Inferior parietal cortex (tissue), 1 donor: Measurements from ENCODE around the gene HOXA7.

Experiments used
- DNase-seq: peaks from one replicate; pipeline ENCODE4 v3.0.0-alpha.2; 2016; ENCODE audit errors: extremely low spot score

The HOXA7 gene

DNA sequence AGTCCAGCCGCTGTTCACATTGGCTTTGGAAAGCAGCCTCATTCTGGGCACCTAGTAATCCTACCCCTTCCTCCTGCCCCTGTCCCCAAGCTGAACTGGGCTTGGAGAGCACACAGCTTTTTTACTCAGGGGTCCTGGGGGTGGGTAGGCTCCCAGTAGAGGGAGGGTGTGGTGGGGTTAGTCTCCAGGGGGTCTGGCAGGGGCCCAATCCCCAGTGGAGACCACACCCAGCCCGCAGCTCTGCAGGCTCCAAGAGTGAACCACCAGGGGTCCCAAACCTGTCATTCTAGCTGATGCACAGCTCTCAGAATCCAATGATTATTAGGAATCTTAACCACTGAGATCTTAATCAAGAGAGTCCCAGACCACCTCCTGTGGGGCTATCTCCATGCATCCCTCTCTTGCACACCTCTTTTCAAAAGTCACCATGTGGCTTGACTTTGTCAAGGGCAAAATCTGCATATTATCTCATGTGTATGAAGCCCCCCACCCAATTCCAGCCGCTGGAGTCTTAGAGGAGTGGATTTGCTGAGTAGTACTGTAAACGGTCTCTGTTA lies 25.9 kb upstream of the HOXA7 start:
- DNase-seq = no peak

DNA sequence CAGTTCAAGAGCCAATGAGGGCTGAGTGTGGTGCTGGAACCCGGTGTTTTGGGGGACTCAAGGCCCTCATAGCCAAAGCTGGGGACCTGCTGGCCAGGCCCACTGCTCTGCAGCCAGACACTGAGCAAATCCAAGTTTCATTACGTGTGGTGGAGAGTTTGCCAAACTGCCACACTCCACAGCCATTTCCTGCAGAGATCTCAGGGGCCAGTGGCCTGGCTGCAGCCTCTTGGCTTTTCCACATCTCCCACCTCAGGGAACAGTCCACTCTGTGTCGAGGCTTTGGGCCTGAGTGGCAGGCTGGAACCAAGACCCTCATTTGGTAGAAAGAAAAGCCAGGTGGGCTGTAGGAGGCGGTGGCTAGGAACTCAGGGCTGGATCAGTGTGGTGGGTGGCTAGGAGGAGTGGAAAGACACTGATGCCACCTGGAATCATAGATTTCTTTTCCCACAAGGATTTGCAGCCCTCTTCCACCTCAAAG lies 25.4 kb upstream of the HOXA7 start:
- DNase-seq = no peak

DNA sequence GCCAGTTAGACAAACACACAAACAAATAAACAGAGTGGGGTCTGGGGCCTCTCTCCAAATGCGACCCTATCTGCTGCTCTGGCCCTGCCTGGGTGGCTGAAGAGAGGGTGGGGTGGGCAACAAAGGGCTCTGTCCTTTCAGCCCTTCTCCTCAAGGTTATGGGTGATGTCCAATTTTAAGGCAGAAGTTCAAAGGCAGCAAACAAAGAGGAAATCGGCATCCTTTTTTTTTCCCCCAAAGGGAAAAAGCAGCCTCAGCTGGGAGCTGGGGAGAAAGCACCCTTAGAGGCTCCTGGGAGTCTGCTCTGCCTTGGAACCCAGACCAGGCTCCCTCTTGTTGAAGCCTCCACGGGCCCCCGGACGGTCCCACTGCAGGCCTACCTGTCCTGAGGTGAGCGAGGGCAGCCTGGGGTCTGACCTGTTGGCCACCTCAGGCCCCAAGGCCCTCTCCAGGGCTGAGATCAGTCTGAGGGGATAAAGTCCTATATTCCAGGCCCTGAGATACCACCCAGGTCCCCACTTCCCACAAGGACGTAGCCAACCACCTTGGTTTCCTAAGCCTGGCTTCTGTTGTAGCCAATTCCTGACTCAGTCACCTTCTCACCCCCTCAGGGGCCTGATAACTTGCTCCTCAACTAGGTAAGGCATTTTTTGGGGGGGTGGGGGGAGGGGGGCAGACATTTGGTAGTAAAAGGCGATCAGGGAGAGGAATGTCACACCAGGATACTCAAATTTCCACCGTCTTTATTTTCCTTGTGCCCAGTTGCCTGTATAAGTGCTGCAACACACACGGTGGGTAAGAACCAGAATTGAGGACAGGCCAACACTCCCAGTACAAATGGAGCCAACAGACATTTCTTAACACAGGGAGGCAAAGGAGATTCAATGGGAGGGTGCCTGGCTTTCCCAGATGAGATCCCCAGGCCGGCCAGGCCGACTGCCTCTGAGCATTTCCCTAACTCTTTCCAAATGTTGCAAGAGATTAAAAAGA lies 24.3 kb upstream of the HOXA7 start:
- DNase-seq = no peak

DNA sequence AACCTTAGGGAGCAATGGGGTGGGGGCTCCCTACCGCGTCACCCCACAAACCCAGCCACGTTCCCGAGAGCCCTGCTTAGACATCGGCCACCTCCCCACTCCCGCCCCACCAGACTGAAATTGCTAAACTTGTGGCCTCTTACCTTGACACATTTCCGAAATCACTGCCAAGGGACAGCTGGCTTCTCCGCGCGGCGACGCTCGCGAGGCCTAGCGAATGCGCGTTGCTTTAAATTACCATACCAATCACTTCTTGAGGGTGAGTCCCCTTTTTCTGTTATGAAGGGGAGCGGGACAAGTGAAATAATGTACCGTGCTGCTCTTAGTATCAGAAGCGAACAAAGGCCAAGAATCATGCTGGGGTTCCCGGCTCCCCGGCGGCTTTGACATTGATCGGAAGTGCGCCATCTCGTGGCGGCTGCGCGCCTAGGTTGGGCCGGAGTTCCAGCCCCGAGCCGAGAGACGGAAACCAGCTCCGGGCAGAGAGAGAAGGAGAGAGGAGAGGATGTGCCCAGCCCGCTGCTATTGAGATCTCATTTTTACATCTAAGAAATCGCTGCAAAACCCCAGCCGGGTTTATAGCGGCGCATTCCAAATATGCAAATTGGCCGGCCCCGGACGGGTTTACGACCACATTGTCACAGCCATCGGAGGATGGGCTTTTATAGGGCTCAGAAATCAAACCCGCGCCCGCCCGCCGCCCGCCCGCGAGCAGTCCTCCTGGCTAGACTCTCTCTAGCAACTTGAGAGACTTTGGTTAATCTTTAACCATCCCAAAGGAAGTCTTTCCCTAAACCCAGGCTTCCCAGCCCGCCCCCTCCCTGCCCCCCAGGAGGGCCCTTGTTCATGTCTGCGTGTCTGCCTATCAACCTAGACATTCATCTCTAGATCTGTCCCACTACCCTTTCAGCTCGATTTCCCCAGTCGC lies 23.3 kb upstream of the HOXA7 start:
- peak; percentile 19 for DNase-seq

DNA sequence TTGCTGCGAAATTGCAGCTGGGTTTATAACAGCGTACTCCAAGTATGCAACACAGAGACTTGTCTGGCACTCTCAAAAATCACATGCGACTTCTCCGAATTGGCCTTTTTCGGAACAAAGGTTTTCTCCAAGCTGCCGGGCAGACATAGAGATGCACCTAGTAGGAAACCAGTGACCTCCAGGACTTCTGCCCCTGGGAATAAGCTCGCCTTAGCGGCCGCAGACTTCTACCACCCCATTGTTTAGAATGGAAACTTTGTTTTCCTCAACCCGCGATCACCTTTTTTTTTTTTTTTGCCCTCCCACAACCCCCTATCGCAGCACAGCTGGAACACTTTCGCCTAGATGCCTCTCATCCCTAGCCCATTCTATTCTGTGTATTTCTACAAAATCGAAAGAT lies 22.6 kb upstream of the HOXA7 start:
- DNase-seq = no peak

DNA sequence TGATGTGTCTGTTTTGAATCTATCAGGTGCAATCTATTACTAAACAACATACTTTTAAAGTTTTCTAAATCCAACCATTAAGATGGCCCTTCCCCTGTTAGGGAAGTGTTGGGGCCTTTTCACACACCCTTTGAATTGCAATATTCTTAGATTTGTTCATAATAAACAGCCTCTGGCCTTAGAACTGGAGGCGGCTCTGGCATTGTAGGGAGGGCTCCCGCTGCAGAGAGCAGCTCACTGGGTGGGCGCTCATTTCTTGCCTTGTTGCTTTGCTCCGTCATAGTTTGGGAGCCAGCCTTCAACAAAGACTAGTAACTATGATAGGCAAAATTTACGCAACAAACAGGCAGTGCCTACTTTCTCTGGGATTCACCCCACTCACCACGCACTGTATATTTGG lies 21.9 kb upstream of the HOXA7 start:
- no peak for DNase-seq

DNA sequence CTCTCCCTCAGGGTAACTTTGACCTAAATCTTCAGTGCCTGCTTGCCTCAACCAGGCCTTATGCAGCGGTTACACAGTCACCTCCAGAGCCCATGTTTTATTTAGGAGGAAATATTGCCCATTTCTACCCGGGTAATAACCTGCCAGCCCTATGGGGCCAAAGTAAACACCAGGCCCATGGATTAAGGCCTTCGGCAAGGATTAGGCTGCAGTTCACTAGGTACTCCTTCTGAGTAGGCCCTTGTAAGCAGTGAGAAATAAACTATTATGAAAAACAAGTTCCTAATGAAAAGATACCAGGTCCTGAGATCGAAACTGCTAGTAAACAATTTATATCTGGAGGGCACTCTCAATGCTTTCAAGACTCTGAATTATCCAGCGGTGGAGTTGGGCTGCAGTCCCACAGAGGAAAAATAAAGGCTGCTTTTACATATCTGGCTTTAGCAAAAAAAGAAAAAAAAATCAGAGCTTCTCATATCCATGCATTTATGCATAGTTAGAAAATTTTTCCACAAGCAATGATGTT lies 21.4 kb upstream of the HOXA7 start:
- DNase-seq = no peak

DNA sequence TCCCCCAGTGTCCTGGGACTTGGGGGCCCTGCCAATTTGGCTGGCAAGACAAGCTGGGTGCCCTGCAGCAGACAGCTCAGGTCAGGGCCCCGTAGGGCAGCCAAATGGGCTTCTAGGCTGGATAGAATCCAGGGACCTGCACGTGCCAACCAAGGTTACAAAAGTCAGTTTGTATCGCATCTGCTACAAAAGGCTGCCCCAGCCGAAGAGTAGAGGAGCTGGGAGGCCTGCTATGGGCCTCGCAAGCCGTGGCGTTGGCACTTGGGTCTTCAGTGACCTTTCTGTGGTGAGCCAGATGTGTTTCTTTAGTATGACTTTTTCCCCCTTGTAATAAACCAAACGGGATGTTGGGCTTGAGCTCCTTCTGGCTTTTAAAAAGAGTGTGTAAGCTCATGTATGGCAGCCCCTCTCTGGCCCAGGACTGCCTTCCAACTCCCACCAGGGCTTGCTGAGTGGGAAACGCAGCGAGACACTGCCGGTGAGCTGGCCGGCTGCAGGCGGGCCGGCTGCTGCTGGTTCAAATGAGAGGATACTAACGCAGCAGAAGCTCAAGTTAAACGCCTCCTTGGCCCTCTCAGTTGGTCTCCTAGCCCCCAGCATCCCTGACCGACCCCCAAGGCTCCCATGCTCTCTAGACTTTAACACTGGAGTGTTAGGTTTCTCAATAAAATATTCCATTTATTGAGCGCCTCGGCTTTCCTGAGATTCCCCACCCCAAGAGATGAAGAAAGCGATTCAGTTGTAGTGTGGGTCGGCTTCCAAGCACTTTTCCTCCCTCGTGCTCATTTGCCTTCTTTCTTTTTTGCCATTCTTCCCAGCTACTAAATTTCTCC lies 20.7 kb upstream of the HOXA7 start:
- no peak for DNase-seq

DNA sequence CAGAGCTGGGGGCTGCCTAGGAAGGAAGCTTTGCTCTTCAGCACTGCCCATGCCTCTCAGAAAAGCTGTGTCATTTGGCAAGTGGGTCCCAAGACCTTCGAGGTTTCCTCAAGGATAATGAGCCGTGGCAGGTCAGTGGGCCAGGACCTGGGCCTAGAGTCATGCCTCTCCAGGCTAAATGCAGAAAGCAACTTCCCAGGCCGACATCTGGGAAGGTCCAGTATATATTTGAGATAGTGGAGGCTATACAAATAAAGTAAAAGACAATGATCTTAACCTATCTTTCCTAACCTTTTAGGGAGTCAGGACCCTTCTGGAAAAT lies 20.0 kb upstream of the HOXA7 start:
- no peak for DNase-seq

DNA sequence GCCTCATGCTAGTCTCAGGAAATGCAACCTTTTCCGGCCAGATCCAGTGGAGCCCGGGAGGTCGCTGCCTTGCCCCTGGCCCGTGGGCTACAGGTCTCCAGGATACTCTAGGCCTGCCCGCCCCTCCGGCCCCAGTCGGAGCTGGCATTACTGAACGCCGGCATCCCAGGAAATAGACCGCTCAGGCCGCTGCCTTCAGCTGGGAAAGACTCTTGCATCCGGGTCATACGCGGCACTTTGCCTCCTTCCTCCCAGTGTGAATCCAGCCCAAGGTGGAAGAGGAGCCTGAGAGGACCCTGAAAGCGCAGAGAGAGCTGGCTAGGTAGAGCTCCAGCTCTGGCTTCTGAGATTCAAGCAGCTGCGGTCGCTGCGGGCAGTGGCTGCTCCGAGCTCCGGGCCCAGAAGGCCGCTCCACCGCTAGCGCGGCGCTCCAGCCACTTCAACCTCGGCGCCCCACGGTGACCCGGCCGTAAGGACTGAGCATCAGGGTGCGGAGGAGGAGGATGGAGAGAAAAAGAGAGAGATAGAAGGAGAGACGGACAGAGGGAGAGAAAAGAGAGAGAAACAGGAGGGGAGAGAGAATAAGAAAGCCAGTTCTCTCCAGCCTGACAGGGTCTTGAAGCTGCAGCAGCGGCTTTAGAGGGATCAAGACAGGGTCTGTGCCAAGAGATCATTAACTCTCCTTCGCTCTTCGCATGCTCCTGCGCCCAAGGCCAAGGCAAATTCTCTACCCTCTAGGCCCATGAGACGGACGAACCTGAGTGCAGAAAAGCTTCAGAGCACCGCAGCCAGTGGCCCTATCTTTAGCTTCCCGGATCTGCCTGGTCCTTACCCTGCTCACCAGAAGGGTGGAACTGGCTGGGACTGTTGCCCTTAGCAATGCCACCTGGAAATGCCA lies 19.4 kb upstream of the HOXA7 start:
- DNase-seq = no peak

DNA sequence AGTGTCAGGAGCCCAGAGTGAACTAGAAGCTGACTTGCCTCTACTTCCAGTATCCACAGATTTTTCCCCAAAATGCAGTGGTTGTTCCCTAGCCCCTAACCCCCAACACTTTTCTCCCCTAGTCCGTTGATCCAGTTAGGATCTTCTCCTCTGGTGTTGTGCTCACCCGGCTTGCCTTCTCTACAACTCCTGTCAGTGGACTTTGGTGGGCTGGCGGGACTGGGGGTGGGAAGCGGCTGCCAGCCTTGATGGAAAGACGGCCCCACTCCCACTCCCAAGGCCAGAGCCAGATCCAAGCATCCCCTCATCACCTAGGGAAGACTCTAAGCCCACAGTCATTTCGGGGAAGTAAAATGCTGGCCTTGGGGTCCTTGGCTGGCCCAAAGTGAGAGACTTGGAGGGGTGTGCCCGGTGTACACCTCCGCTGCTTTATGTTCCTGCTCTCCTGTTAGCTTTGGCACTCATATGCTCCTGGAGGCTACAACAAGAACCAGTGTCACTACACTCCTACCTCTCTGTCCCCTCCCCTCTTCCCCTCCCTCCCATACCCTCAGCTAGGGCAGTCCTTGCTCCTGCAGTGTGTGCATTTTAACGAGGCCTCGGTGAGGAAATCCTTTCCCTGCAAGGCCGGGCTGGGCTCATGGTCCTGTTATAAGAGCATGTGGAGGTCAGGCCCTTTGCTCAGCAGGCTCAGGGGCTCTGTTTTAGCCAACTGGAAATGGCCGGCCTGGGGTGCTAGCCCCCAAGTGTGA lies 18.6 kb upstream of the HOXA7 start:
- no peak for DNase-seq

DNA sequence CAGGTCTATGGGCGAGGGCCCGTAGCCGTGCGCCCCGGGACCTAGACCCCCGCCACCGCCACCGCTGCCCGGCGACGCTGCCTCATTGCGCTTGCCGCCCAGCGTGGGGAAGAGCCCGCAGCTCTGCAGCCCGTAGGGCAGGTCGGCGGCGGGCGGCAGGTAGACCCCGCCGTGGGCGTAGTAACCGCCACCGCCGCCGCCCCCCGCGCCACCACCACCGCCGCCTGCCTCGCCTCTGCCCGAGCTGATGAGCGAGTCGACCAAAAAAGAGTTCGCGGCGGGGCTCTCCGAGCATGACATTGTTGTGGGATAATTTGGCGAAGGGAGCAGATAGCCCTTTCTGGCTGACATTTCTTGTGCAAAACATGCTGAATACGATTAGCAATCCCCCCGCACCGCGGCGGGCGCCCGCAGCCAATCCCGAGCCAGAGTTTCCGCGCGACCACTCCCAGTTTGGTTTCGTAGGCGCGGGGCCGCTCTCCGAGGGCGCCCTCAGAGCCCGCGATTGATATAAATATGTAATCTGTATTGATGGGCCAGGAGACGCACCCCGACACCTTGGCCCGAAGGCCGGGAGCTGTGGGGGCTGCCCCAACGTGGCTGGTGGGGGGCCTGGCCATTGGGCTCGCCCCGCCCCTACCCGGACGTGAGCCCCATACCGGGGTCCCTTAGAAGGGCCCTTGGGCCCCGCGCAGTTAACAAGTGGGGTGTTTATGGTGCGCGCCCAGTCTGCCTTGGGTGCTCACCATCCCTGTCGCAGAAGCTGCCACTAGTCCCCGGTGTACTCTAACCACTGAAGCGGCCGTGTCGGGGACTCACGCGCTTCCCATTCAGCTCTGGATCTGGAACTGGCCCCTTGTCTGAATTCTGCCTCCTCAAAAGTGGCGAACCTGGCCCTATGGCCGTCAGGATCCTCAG lies 17.7 kb upstream of the HOXA7 start, which contains the start of gene HOXA10:
TSS of gene HOXA10 (minus strand) at position 365 of the 918 bp plus-strand sequence. CDS start at position 351, 14 bp downstream.
- no peak for DNase-seq

DNA sequence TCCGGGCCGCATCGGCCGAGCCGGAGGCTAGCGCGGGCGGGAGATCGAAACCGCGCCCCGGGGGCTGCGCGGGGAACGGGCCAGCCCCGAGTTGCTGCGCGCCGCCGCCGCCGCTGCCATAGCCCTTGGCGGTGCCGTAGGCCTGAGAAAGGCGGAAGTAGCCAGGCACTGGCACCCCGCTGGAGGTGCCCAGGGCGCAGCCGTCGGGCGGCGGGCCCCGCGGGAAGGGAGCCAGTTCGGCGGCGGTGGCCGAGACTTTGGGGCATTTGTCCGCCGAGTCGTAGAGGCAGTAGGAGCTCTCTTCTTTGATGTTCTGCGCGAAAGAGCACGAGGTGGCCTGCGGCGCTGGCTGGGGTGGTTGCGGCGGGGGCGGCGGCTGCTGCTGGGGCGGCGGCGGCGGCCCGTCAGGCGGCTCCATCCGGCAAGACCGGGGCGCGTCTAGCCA lies 17.1 kb upstream of the HOXA7 start:
- DNase-seq = no peak

DNA sequence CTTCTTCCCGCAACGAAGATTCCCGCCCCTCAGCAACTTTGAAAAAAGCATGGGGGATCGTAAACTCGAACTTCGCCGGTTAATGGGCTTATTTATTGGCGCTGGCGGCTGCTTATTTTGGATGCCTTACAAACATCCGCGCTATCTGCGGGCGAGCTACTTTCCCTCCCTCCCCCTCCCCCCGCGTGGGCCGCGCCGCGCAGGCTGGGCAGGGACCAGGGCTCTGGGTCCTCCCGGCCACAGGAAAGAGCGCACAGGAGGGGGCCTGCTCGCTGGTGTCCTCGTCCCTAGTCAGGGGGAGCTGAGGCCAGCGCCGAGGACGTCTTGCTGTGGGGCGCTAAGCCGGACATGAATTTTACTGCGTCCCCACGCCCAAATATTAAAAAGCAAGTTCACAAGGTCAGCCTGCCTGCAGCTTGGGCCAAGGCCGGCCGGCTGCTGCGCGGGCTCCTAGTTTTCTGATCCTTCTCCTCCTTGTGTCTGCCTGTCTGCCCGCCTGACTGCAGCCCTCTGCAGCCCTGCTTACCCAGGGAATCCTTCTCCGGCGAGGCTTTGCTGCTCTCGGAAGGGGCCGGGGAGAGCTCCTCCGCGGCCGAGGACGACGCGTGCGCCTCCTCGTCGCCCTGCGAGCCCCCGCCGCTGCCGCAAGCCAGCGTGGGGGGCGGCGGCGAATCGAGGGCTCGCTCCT lies 16.5 kb upstream of the HOXA7 start:
- no peak for DNase-seq

DNA sequence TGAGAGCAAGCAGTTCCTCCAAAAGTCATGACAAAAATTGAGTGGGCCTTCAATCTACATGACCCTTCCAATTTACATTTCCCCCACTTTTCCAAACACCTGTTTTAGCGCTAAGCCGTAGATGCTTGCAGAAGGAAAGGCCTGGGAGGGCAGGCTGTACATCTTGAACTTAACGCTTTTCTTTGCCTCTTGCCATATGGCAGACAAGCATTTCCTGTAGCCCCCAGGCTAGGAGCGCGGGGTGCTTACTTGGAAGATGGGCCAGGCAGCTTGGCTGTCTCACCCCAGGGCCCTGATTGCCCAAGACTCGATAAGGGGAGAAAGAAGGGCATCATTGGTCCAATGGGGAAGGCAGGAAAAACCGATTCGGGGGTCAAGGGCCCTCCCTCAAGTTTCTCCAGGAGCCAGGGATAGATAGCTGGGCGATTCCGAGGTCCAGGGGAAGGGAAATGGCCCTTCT lies 15.9 kb upstream of the HOXA7 start:
- no peak for DNase-seq

DNA sequence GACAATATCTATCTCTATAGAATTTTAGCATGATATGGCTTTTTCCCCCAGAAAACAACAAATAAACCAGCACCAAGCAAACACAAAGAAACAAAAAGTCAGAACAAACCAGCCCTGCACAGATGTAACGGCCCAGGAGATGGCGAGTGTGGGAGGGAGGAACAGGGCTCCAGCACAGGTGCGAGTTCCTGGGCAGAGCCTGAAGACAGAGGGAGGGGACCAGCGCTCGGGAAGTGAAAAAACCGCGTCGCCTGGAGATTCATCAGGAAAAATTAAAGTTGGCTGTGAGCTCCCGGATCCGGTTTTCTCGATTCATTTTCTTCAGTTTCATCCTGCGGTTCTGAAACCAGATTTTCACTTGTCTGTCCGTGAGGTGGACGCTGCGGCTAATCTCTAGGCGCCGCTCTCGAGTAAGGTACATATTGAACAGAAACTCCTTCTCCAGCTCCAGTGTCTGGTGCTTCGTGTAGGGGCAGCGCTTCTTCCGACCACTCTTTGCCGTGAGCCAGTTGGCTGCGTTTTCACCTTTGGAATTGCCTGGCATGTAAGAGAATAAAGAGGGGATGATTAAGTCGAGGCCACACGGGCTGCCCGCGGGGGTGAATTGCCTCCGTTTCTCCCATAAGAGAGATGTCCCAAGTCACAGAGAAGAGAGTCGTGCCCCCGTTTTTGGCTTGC lies 15.3 kb upstream of the HOXA7 start:
- DNase-seq = no peak

DNA sequence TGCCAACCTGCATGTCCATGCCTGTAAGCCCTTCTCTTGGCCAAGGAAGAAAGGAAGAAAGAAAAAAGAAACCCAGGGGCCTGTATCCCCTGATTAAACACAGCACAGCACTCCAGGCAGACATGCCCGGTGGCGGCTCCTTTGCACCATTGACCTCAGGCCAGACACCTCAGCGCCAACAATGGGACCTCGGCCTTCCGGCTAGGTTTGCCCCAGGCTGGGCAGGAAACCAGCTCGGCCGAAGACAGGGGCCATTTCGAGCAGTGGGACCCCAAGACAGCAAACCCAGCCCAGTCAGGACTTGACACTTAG lies 14.8 kb upstream of the HOXA7 start:
- DNase-seq = no peak
